H1 (cell line): Measurements from ENCODE around the gene PRRT1B. TPM values are rescaled to one million over a fixed set of nuclear protein-coding genes. Genes with fewer than 3 reads are reported as not detected.

Experiments
- CTCF ChIA-PET: fragments of 300-600 bp; sonication (Branson Sonifier 250); formaldehyde crosslinking; loops from one replicate; lab custom pipeline; 2021; ENCODE audit not compliant: partially characterized antibody; lab: Charles Lee
- POLR2A ChIA-PET: fragments of 300-600 bp; sonication (Branson Sonifier 250); formaldehyde crosslinking; loops from one replicate; lab custom pipeline; 2021; ENCODE audit warnings: inconsistent platforms; ENCODE audit not compliant: partially characterized antibody; lab: Charles Lee
- DNase-seq, 2 experiments: peaks; one replicate each; pipeline versions ENCODE4 v3.0.0 to v3.0.0-alpha.2; 2010 to 2022; ENCODE audit warnings: low spot score in 2 of 2, low read depth in 1 of 2, mixed read lengths in 1 of 2
- FAIRE-seq: peaks from 2 replicates; lab custom pipeline; 2011; peaks lifted over from hg19 to GRCh38; lab: Jason Lieb, UNC
- H2AFZ ChIP-seq: 2 replicates; pipeline ENCODE4 v1.8.1; 2012; ENCODE audit warnings: low read length, inconsistent platforms
- H2AK5ac ChIP-seq: 2 replicates; pipeline ENCODE4 v1.6.1; 2013; ENCODE audit warnings: low read depth, low read length
- H2BK120ac ChIP-seq: replicated peaks from 2 replicates; pipeline ENCODE3; 2013; ENCODE audit warnings: low read depth, low read length, inconsistent platforms
- H2BK12ac ChIP-seq: 2 replicates; pipeline ENCODE4 v1.6.1; 2013; ENCODE audit warnings: low read depth, low read length
- H2BK15ac ChIP-seq: 2 replicates; pipeline ENCODE4 v1.6.1; 2013; ENCODE audit warnings: low read length
- H2BK20ac ChIP-seq: 2 replicates; pipeline ENCODE4 v1.6.1; 2013; ENCODE audit warnings: low read length
- H2BK5ac ChIP-seq: 2 replicates; pipeline ENCODE4 v1.6.1; 2013; ENCODE audit warnings: low read depth, low read length
- H3K14ac ChIP-seq: 2 replicates; pipeline ENCODE4 v1.6.1; 2013; ENCODE audit warnings: inconsistent platforms; ENCODE audit not compliant: insufficient read length
- H3K18ac ChIP-seq: 2 replicates; pipeline ENCODE4 v1.6.1; 2013; ENCODE audit warnings: low read length; ENCODE audit errors: extremely low read depth
- H3K23ac ChIP-seq: 2 replicates; pipeline ENCODE4 v1.6.1; 2013; ENCODE audit warnings: inconsistent platforms; ENCODE audit not compliant: insufficient read length
- H3K23me2 ChIP-seq: 2 replicates; pipeline ENCODE4 v1.6.1; 2013; ENCODE audit warnings: low read depth, low read length
- H3K27ac ChIP-seq: 2 replicates; pipeline ENCODE4 v1.6.1; 2011; ENCODE audit warnings: low read depth, low read length, inconsistent platforms
- H3K27me3 ChIP-seq, 4 experiments: replicated peaks in 1 of 4; 1 replicate in 1 of 4; 2 replicates in 3 of 4; pipeline versions ENCODE4 v1.6.1 to v1.8.1; 2011 to 2013; ENCODE audit warnings: low read length in 3 of 4, mild to moderate bottlenecking in 3 of 4, inconsistent platforms in 2 of 4, mixed read lengths in 2 of 4, moderate library complexity in 1 of 4; ENCODE audit not compliant: control insufficient read depth in 3 of 4, insufficient read depth in 3 of 4; ENCODE audit errors: extremely low read depth in 1 of 4
- H3K36me3 ChIP-seq, 4 experiments: 2 replicates each; pipeline versions ENCODE4 v1.6.1 to v1.8.1; 2011 to 2013; ENCODE audit warnings: mild to moderate bottlenecking in 4 of 4, low read length in 3 of 4, moderate library complexity in 2 of 4, control low read depth in 1 of 4, inconsistent platforms in 1 of 4; ENCODE audit not compliant: insufficient read depth in 4 of 4, control insufficient read depth in 2 of 4
- H3K4ac ChIP-seq: replicated peaks from 2 replicates; pipeline ENCODE3; 2013; ENCODE audit warnings: low read length, low read depth, mixed read lengths, inconsistent platforms; ENCODE audit not compliant: insufficient read length
- H3K4me1 ChIP-seq, 4 experiments: replicated peaks in 1 of 4; 1 replicate in 1 of 4; 2 replicates in 3 of 4; pipeline versions ENCODE4 v1.6.1 to v1.8.1; 2011 to 2013; ENCODE audit warnings: low read length in 3 of 4, inconsistent platforms in 2 of 4, mixed read lengths in 1 of 4; ENCODE audit not compliant: insufficient read depth in 4 of 4, control insufficient read depth in 3 of 4
- H3K4me2 ChIP-seq, 2 experiments: 2 replicates each; pipeline versions ENCODE4 v1.6.1 to v1.8.1; 2011 to 2013; ENCODE audit warnings: low read depth in 2 of 2, low read length in 2 of 2, control low read depth in 1 of 2, inconsistent platforms in 1 of 2, mild to moderate bottlenecking in 1 of 2; ENCODE audit not compliant: insufficient read depth in 1 of 2
- H3K4me3 ChIP-seq, 4 experiments: fragments of 200-600, 300-600 bp in 1 of 4; sonication (generic), shearing (Covaris generic), sonication (Bioruptor Twin) in 1 of 4; 2 replicates each; pipeline versions ENCODE4 v1.5.1 to v1.8.1; 2011 to 2016; ENCODE audit warnings: low read length in 4 of 4, low read depth in 3 of 4, control low read depth in 2 of 4, inconsistent platforms in 2 of 4, mild to moderate bottlenecking in 2 of 4, mixed read lengths in 1 of 4, moderate library complexity in 1 of 4; ENCODE audit not compliant: insufficient read depth in 2 of 4; ENCODE audit errors: extremely low read depth in 1 of 4
- H3K56ac ChIP-seq: replicated peaks from 2 replicates; pipeline ENCODE3; 2013; ENCODE audit warnings: low read depth, mild to moderate bottlenecking, mixed read lengths, low read length, inconsistent platforms; ENCODE audit not compliant: insufficient read length
- H3K79me1 ChIP-seq: 2 replicates; pipeline ENCODE4 v1.6.1; 2013; ENCODE audit warnings: low read depth, low read length, control low read depth
- H3K79me2 ChIP-seq, 2 experiments: 2 replicates each; pipeline versions ENCODE4 v1.6.1 to v1.8.1; 2012 to 2013; ENCODE audit warnings: low read length in 2 of 2, mild to moderate bottlenecking in 2 of 2, inconsistent platforms in 1 of 2; ENCODE audit not compliant: insufficient read depth in 2 of 2, control insufficient read depth in 1 of 2
- H3K9ac ChIP-seq, 4 experiments: replicated peaks in 1 of 4; 1 replicate in 1 of 4; 2 replicates in 3 of 4; pipeline versions ENCODE4 v1.6.1 to v1.8.1; 2011 to 2013; ENCODE audit warnings: low read depth in 3 of 4, low read length in 3 of 4, control low read depth in 2 of 4, mild to moderate bottlenecking in 2 of 4, moderate library complexity in 2 of 4, inconsistent platforms in 1 of 4; ENCODE audit errors: extremely low read depth in 1 of 4
- H3K9me3 ChIP-seq, 2 experiments: 2 replicates each; pipeline versions ENCODE4 v1.6.1 to v1.8.1; 2012 to 2013; ENCODE audit warnings: mild to moderate bottlenecking in 2 of 2, moderate library complexity in 2 of 2, control low read depth in 1 of 2, inconsistent platforms in 1 of 2, low read depth in 1 of 2, low read length in 1 of 2, mixed read lengths in 1 of 2; ENCODE audit not compliant: insufficient read depth in 2 of 2
- H4K20me1 ChIP-seq, 2 experiments: replicated peaks in 1 of 2; 2 replicates each; pipeline versions ENCODE3 to v1.8.1; 2011 to 2013; ENCODE audit warnings: inconsistent platforms in 2 of 2, low read length in 2 of 2, mild to moderate bottlenecking in 1 of 2; ENCODE audit not compliant: insufficient read depth in 2 of 2, control insufficient read depth in 1 of 2
- H4K5ac ChIP-seq: 2 replicates; pipeline ENCODE4 v1.6.1; 2013; ENCODE audit warnings: low read length, low read depth, mixed read lengths, inconsistent platforms; ENCODE audit not compliant: insufficient read length
- H4K8ac ChIP-seq: 2 replicates; pipeline ENCODE4 v1.8.0; 2013; ENCODE audit warnings: mild to moderate bottlenecking, moderate library complexity, low read length, inconsistent platforms; ENCODE audit not compliant: insufficient read depth; ENCODE audit errors: extremely low read depth
- H4K91ac ChIP-seq: replicated peaks from 2 replicates; pipeline ENCODE3; 2013; ENCODE audit warnings: low read length, mixed read lengths, inconsistent platforms; ENCODE audit not compliant: insufficient read length
- BACH1 ChIP-seq: IDR thresholded peaks from 2 replicates; pipeline ENCODE4 v1.6.1; 2012; ENCODE audit warnings: low read length, improper control_type of control experiment
- PHF8 ChIP-seq: fragments of 200-600 bp; sonication (generic); conservative IDR thresholded peaks from 2 replicates; pipeline ENCODE4 v1.7.1; 2012; ENCODE audit warnings: low read depth, mild to moderate bottlenecking, inconsistent platforms, low read length, moderate library complexity
- RAD21 ChIP-seq, 2 experiments: IDR thresholded peaks in 1 of 2; conservative IDR thresholded peaks in 1 of 2; 2 replicates each; pipeline ENCODE4 v1.6.1; 2011; ENCODE audit warnings: low read depth in 2 of 2, low read length in 2 of 2, improper control_type of control experiment in 1 of 2, inconsistent platforms in 1 of 2, mild to moderate bottlenecking in 1 of 2, moderate library complexity in 1 of 2
- SP2 ChIP-seq: IDR thresholded peaks from 2 replicates; pipeline ENCODE4 v1.6.1; 2012; ENCODE audit warnings: mild to moderate bottlenecking, low read length, inconsistent platforms
- WGBS, 2 experiments: shearing (Covaris generic) in 1 of 2; methylation state at CpG; one replicate each; pipeline versions ENCODE4 v1.1.6 to v1.1.7; 2013 to 2015; ENCODE audit warnings: low lambda C conversion rate in 2 of 2, mixed read lengths in 2 of 2, inconsistent platforms in 1 of 2, low coverage in 1 of 2, missing lambda C conversion rate in 1 of 2; ENCODE audit not compliant: insufficient replicate concordance in 2 of 2, insufficient coverage in 1 of 2, insufficient read length in 1 of 2; ENCODE audit errors: extremely low coverage in 1 of 2, missing lambda C conversion rate in 1 of 2; 5-methylcytosine and 5-hydroxymethylcytosine counted together
- polyA plus RNA-seq, 7 experiments: library from polyadenylated mRNA; depleted of rRNA in 3 of 7; stranded (reverse) in 5 of 7; unstranded in 2 of 7; fragments of >200 nt in 5 of 7; fragments of 200-250 nt in 2 of 7; gene quantifications; 1 replicate in 5 of 7; 2 replicates in 1 of 7; 4 replicates in 1 of 7; pipeline versions ENCODE4 v1.2.1 to v1.2.3, GENCODE V29; 2011 to 2013; ENCODE audit warnings: missing spikeins in 2 of 7, mixed read lengths in 2 of 7
- total RNA-seq: library from RNA; stranded (reverse); fragmentation: NEBNext Ultra II Directional; extraction: Animal tissue kit (Norgen Biotek cat#: 25700); gene quantifications from 2 replicates; pipeline ENCODE4 v1.2.1, GENCODE V29; 2021

PRRT1B gene
- total and polyA plus RNA-seq, 2 of the 8 experiments (the other 6 are each of a cell fraction or from before 2014, with no cell fraction given), result 0.30 to 1.2 TPM

GRCh38 chr9:131511416-131511815 is 33.9 kb upstream of the PRRT1B start:
- no peak overlapping the region for H4K91ac ChIP-seq
- no peak overlapping the region for H4K8ac ChIP-seq
- no peak overlapping the region for H4K5ac ChIP-seq
- H3K79me2 ChIP-seq, result no peaks in the 10 kb centered on the region
- 80% methylated on average over 7 of the region's 7 CpGs; no CpG with 5 or more reads in 1 of the 2 experiments for WGBS, 2 experiments
- no peak overlapping the region for H3K18ac ChIP-seq
- H3K14ac ChIP-seq, result no peak overlapping the region
- TF ChIP-seq RAD21 (IDR thresholded peaks at IDR 0.05 in 1 of 2, conservative IDR thresholded peaks at IDR 0.05 in 1 of 2; ENCODE audit: low read depth in 2 of 2, low read length in 2 of 2) (no peak), PHF8 (no peak), BACH1 (no peak), SP2 (no peak)
- H3K4me2 ChIP-seq, result no peak overlapping the region
- H3K79me1 ChIP-seq, result no peaks in the 10 kb centered on the region
- no peak overlapping the region for H3K4me3 ChIP-seq
- no peak overlapping the region for H2BK20ac ChIP-seq
- H2BK5ac ChIP-seq, result no peak overlapping the region
- H2AK5ac ChIP-seq, result no peak overlapping the region
- FAIRE-seq, result no peak
- H3K56ac ChIP-seq, result no peak overlapping the region
- DNase-seq, result no peak
- H3K4ac ChIP-seq, result no peak overlapping the region
- peaks cover 0 to 4% of the 10 kb centered on the region in 2 experiments for H4K20me1 ChIP-seq
- H2BK12ac ChIP-seq, result no peak overlapping the region
- no peak overlapping the region for H2BK120ac ChIP-seq
- peaks cover 15 to 58% (median 36%) of the 10 kb centered on the region in 4 experiments for H3K36me3 ChIP-seq
- no peak overlapping the region for H3K27ac ChIP-seq
- H3K9ac ChIP-seq, result no peak overlapping the region
- no peaks in the 10 kb centered on the region for H3K27me3 ChIP-seq
- no peak overlapping the region for H2BK15ac ChIP-seq
- ChIA-PET POLR2A (interaction anchor here (1.1 to 3.8 kb wide), 3 partner anchors 10 to 15 kb away, joined by 3 to 24 read pairs (median 4); no protein-coding TSS in a partner anchor), CTCF (no interaction called here)
- no peak overlapping the region for H2AFZ ChIP-seq
- no peak overlapping the region for H3K23ac ChIP-seq
- H3K9me3 ChIP-seq, result peaks cover 3 to 5% of the 10 kb centered on the region in 2 experiments; a peak in 2 of 4 replicates
- no peaks in the 10 kb centered on the region for H3K23me2 ChIP-seq
- H3K4me1 ChIP-seq, result no peaks in the 10 kb centered on the region
